K562 (cell line): ENCODE data around the gene ITPRIPL1.

ENCODE experiments used
- FOXK1 ChIP-seq: sonication (generic); formaldehyde crosslinking; IDR thresholded peaks from 2 replicates; pipeline ENCODE4 v1.8.0; 2022; ENCODE audit warnings: missing genetic modification reagents, mild to moderate bottlenecking, borderline replicate concordance
- POLR2A ChIP-seq: fragments of 450-650 bp; conservative IDR thresholded peaks from 2 replicates; pipeline ENCODE4 v1.6.1; 2016
- RNF2 ChIP-seq: sonication (generic); IDR thresholded peaks from 2 replicates; pipeline ENCODE4 v1.6.1; 2016
- TF ChIP-seq, protein P1 (sequence below): fragments of 250-450 bp; sonication (Bioruptor Pico); IDR thresholded peaks from 2 replicates; pipeline ENCODE4 v1.4.0; 2020; ENCODE audit warnings: mild to moderate bottlenecking, moderate library complexity

DNA sequence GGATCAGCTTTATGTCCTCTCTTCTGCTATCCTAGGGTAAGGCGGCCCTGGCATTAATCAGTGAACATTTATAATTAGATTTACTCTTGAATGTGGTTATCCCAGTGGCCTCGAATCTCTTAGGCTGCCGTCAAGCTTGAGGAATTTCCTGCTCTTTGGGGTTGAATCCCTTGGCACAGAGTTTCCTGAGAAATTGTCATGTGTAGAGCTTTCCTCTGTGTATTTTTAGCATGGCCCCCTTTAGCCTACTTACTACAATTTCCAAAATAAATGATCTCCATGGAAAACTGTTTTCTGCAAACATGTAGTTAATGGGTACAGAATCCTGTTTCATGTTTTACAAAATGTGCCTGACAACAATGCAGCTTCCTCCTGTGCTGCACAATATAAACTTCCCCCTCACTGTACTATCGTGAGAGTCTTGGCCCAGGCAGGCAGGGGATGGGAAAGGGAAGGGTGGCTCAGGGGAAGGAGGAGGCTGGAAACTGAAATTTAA lies 28.5 kb downstream of the ITPRIPL1 start:
- TF ChIP-seq, protein P1, sequence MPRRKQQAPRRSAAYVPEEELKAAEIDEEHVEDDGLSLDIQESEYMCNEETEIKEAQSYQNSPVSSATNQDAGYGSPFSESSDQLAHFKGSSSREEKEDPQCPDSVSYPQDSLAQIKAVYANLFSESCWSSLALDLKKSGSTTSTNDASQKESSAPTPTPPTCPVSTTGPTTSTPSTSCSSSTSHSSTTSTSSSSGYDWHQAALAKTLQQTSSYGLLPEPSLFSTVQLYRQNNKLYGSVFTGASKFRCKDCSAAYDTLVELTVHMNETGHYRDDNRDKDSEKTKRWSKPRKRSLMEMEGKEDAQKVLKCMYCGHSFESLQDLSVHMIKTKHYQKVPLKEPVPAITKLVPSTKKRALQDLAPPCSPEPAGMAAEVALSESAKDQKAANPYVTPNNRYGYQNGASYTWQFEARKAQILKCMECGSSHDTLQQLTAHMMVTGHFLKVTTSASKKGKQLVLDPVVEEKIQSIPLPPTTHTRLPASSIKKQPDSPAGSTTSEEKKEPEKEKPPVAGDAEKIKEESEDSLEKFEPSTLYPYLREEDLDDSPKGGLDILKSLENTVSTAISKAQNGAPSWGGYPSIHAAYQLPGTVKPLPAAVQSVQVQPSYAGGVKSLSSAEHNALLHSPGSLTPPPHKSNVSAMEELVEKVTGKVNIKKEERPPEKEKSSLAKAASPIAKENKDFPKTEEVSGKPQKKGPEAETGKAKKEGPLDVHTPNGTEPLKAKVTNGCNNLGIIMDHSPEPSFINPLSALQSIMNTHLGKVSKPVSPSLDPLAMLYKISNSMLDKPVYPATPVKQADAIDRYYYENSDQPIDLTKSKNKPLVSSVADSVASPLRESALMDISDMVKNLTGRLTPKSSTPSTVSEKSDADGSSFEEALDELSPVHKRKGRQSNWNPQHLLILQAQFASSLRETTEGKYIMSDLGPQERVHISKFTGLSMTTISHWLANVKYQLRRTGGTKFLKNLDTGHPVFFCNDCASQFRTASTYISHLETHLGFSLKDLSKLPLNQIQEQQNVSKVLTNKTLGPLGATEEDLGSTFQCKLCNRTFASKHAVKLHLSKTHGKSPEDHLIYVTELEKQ (CRISPR knock-in tag) = no peak
- TF ChIP-seq FOXK1 (CRISPR knock-in tag) = no peak
- no peak for TF ChIP-seq RNF2
- TF ChIP-seq POLR2A = no peak
